NCI-H128 (cell line): ENCODE results near the gene CLIC1.

Experiments
- DNase-seq: peaks from one replicate; lab custom pipeline; 2025; ENCODE audit not compliant: unreplicated experiment; lab: John Stamatoyannopoulos, UW

The CLIC1 gene

DNA sequence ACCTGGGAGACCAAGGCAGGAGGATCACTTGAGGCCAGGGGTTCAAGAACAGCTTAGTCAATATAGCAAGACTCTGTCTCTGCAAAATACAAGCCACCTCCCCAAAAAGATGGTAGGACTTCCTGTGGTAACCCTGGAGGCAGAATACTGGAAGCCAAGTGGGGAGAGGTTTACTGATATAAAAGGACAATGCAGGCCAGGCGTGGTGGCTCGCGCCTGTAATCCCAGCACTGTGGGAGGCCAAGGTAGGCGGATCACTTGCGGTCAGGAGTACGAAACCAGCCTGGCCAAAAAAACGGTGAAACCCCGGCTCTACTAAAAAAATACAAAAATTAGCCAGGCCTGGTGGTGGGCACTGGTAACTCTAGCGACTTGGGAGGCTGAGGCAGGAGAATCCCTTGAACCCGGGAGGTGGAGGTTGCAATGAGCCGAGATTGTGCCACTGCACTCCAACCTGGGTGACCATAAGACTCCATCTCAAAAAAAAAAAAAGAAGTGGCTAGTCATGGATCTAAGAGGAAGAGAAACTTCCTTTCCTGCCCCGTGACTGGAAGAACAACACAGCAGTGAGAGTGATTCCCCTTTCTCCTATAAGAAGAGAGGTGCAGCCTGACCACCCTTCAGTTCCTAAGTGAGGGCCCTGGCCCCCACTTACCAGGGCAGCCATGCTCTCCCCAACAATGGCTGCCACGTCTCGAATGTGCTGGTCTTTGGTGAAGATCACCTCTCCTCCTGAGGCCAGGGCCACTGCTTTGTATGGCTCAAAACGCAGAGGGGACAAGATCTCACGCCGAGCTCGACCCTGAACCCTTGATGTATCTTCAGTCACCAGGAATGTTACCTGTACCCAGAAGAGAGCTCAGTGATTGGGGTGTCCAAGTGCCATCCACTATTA lies 32.3 kb upstream of the CLIC1 start:
- no peak for DNase-seq

DNA sequence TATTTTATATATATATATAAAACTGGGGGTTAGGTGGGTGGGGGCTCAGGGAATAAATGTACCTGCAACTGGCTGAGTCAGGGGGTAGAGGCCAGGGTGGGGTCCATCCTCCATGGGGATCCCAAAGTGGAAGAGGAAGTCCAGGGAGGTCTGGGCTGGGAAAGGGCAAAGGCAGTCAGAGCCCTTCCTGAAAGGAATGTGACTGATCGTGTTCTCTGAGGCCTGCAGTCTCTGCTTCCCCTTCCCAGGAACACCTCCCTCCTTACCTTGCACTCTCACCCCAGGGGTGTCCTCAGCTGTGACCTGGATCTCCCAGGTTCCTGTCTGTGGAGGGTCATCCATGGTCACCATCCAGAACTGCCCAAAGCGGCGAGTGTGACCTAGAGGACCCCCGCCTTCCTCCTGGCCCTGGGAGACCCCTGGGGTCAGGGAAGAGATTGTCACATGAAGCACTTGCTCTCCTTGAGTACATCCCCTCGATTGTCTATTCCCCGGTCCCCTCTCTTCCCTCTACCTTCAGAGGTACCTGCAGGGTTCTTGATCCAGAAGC lies 30.8 kb upstream of the CLIC1 start:
- DNase-seq: no peak

DNA sequence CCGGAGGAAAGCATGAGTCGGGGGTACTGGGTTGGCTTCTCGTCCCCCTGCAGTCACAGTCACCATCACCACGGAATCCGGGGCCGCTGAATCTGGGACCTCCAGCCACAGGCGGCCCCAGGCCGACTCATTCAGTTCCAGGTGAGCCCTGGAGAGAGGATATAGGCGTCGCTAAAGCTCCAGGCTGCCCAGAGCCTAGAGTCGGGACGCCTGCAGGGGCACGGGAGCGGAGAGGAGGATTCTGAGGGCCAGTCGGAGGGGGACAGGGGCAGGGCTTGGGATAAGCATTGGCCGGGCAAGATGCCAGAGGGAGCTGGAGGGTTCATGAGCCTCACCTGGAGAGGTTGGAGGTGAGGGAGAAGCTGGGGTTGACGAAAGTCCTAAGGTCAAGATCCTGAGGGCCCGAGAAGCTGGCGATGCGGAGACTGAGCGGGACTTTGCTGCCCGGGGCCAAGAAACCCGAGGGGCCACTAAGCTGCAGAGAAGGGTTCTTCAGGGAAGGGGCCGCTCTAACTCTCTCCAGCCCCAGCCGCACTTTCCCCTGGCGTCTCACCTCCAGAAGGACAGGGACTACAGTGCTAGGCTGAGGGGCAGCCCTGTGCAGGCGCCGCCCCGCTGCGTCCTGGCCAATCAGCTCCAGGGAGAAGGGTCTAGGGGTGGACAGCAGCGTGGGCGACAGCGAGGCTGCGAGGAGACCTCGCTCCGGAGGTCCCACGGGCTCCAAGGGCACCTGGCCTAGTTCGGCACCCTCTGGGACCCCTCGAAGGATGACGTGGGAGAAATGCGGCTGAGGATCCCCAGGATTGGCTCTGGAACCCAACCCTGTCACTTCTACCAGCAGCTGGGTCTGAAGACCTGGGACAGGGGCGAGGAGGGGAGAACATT lies 29.8 kb upstream of the CLIC1 start:
- DNase-seq: no peak

DNA sequence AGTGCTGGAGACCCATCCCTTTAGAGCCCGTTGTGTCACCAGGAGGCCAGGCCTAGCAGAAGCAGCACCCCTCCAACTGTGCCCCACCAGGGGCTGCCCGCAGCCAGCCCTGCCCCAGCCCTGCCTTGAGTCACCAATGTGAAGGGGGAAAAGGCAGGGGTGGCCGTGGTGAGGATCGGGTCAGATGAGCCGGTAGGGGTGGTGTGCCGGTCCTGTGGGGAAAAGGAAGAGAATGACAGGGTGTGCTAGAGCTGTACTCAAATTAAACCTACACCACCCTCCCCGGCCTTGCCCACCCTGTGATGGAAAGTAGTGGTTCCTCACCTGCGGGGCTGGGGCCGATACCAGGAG lies 29.2 kb upstream of the CLIC1 start:
- no peak for DNase-seq

DNA sequence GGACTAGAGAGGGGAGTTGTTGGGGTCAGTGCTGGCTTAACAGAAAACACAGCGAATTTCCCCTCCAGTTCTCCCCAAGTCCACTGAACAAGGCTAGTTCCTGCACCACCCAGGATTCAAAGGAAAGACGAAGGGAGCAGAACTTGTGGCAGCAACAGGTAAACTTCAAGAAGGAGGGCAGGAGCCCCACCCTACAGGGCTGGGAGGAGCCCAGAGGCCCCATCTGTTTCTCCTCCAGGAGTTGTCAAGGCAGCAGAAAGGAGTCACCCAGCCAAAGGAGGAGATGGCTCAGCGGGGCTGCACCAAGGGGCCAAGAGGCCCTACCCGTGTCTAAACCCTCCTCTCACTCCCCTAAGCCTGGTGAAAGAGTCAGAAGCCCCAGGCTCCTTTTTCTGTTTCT lies 27.9 kb upstream of the CLIC1 start:
- DNase-seq: no peak

DNA sequence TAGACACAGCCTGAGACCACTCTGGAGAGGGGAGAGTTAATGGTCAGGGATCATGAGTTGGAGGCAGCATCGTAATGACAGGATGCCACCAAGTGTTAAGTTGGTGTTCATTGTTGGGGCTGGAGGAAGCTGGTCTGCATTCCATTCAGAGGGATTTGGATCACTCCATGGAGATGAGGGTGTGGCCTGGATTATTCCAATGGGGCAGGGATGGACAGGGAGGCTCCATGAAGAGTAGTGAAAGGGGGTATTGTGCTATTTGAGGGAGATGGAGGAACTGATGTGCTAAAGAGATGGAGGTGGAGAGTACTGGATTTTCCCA lies 27.2 kb upstream of the CLIC1 start:
- DNase-seq: no peak

DNA sequence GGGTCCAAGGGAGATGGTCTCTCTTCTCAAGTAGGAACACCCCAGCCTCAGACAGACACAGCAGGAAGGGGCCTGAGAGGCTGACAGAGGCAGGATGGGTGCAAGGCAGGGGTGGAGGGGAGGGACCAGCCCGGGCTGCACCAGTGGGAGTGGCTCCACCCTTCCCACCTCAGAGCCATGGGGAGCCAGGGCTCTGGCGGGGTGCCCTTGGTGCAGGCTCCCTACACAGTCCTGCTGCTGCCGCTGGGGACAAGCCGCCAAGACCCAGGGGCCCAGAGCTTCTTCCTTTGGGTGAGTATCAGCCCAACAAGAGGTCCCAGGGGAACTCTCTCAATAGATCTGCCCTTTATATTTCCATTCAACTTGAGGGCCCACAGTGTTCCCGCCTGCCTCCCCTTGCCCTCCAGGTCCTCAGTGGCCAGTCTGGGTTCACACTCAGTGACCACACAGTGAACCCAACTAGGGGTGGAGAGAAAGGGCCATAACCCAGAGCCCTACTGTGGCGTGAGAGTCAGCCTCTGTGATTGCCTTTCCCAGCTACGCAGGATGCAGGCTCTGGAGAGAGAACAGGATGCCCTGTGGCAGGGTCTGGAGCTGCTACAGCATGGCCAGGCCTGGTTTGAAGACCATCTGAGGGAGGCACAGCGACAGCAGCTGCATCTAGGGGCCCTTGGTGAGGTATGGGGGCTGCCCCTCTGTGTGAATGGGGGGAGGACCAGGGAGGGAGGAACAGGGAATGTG lies 26.7 kb upstream of the CLIC1 start:
- DNase-seq: no peak

DNA sequence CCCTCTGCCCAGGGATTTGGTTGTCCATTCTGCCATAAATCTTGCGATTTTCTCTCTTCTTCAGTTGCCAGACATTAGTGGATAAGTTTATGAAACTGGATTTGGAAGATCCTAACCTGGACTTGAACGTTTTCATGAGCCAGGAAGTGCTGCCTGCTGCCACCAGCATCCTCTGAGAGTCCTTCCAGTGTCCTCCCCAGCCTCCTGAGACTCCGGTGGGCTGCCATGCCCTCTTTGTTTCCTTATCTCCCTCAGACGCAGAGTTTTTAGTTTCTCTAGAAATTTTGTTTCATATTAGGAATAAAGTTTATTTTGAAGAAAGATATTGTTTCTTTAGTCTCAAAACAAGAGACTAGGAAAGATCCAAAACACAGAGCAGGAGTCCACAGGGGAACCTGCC lies 26.0 kb upstream of the CLIC1 start, which contains the start of gene SAPCD1:
SAPCD1 (plus strand) TSS at position 301 of the 400 bp plus-strand sequence. CDS start 399 bp downstream, outside the sequence.
- DNase-seq: no peak

DNA sequence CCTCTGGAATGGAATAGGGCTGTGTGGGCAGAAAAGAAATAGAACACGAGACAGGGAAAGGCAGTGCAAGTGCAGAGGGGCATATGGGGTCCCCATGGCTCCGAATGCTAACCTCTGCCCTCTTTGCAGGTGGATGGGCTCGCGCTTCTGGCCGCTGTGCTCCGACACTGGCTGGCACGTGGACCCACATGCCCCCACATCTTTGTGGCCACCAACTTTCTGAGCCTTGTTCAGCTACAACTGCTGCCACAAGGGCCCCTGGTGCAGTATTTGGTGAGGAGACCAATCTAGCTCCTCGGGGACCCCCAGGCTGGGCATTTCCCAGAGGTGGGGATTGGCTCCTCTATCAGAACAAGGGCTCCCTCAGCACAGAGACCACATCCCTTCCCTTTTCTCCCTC lies 25.0 kb upstream of the CLIC1 start:
- no peak for DNase-seq

DNA sequence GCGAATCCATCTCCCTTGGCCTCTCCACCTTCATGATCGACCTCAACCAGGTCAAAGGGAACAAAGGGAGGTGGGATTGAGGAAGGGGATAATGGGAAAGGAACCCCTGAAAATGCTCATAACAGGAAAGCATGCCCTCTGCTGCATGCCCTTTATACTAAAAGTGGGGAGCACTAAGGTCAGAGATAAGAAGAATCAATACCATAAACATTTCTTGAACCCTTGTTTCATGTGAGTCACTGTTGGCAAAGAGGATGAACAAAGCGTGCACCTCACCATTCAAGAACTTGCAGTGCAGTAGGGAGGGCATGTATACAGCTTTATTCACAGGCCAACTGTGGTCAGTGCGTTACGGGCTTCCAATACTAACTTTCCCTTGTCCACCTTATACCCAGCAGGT lies 24.5 kb upstream of the CLIC1 start:
- no peak for DNase-seq

DNA sequence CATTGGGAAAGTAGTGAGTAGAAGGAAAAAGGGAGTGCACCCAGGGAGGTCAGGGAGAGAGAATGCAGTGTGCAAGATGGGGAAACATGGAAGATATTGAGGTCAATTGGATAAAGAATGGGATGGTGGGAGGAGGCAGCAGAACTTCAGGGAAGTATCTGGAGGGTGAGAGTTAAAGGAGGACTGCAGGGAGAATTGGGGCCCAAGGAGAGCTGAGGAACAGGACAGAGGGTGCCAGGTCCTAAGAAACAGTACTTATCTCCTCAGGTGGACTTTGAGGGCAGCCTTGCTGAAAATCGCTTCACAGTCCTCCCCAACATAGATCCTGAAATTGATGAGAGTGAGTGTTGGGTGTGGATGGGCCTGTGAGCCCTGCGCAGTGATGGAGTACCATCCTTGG lies 22.0 kb upstream of the CLIC1 start:
- no peak for DNase-seq

DNA sequence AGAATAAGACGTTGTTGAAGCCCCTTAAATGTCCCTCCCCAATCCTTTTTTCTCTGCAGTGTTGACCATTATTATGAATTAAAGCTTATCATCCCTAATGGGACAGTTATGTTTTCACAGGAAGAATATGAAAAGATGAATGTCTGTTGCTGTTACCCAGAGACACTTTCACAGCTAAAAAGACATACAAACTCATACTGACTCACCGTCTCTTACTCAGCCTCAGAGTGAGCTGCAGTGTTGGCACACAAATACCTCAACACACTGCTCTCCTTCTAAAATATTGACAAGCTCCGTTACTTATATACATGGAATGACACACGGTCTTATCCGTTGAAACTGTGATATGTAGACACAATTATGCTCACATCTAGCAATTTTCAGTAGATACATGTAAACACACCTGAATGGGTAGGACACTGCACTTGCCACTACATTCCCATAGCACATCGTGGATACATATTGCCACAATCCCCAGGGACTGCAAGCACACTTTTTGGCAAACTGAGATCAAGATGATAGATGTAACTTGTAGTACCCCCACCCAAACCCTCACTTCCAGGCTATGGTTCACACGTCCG lies 16.5 kb upstream of the CLIC1 start:
- DNase-seq: no peak

DNA sequence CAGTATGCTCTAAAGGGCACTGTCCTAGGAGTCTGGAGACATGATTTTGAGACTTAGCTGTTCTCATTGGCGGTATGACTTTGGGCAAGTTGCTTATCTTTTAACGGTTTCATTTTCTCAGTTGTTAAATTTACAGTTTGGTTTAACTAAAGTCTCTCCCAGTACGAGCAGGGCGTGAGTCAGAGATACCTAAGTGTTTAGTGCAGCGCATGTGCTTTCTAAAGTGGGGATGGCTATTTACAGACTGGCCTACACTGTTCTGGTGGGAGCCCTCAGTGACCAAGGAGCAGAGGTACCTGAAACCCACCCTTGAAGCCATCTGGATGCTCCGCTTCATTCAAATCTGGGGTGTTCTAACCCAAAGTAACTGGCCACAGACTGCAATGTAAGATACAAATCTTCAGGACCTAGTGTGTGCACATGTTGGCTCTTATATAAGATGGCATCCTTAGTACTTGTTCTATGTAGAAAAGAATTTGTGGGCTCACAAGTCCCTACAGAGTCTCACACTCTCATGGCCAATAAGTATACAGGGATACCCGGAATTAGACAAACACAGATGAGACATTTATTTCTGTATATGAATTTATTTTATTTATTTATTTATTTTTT lies 14.2 kb upstream of the CLIC1 start:
- DNase-seq: no peak

DNA sequence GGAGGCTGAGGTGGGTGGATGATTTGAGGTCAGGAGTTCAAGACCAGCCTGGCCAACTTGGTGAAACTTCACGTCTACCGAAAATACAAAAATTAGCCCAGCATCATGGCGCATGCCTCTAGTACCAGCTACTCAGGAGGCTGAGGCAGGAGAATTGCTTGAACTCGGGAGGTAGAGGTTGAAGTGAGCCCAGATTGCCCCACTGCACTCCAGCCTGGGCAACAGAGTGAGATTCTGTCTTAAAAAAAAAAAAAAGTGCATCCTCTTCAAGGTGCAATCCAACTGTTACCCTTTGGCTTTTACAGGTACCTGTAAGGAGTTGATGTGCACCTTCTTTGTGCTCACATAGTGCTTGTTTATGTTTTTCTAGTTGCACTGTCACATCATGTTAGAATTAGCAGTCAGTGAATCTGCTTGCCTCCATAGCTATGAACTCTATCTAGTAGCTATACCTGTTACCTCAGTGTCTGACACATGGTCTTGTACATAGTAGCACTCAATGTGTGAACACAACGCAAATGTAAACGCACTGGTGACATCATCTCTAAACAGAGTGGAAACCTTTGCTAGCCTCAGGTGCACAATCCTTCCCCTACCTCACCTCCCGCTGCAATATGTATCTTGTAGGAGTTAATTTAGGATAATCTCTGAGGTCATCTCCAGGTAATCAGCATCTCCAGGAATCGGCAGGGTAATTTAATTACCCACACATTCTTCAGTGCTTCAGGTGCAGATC lies 13.1 kb upstream of the CLIC1 start:
- no peak for DNase-seq

DNA sequence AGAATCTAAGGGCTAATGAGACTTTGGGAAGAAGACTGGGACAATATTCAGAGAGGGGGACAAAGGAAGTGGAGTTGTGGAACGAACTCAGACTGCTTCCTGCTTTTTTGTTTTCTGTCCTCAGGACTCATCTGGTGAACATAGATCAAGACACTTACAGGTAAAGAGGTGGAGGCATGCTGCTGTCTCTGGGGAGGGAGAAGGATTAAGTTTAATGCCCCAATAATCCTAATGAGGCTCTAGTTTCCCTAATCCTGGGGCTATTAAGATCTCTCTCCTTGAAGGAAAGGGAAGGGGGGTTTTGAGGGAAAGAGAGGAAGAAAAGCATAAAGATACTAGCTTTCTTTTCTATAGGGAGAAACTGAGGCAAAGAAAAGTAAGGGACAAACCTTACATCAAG lies 8.1 kb upstream of the CLIC1 start:
- DNase-seq: no peak

DNA sequence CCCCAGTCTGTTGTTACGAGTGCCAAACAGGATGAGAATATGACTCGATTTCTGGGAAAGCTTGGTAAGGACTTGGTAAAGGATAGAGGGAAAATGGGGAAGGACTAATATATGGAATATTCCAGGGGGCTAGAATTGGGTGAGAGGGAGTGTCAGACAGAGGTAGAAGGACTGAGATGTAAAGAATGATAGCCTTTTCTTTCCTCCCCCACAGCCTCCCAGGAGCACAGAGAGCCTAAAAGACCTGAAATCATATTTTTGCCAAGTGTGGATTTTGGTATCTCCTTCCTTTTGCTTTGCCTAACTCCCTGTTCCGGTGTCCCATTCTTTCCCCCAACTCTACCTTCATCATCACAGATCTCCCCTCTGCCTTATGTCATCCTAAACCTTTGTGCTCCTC lies 6.6 kb upstream of the CLIC1 start:
- DNase-seq: no peak

DNA sequence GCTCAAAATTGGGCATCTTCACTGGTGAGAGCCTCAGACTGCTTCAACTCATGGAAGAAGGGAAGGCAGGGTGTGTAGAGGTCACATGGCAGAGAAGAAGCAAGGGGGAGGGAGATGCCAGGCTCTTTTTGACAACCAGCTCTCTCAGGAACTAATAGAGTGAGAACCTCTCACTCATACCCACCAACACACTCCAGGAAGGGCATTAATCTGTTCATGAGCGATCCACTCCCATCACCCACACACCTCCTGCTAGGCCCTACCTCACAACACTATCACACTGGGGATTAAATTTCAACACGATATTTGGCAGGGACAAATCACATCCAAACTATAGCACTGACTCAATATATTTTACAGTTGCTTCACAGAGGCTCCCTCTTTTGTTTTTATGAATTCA lies 5.5 kb upstream of the CLIC1 start:
- no peak for DNase-seq

DNA sequence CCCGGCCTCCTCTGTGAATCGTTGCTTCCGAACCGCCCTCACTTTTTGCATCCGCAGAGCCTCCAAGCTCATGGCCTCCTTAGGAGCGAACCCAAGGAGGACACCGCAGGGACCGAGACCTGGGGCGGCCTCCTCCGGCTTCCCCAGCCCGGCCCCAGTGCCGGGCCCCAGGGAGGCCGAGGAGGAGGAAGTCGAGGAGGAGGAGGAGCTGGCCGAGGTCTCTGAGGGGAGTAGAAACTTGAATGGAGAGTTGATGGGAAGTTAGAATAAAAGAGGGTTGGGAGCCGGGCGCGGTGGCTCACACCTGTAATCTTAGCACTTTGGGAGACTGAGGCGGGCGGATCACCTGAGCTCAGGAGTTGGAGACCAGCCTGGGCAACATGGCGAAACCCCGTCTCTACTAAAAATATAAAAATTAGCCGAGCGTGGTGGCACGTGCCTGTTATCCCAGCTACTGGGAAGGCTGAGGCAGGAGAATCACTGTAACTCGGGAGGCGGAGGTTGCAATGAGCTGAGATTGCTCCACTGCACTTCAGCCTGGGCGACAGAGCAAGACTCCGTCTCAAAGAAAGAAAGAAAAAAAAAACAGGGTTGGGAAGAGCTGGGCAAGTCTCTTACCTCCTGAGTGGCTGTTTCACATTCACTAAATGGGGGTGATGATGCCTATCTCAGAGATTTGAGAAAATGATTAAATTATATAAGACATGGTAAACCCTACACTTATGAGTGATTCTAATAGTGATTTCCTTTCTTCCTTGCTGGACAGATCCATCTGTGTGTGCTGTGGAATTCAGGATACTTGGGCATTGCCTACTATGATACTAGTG lies 4.3 kb upstream of the CLIC1 start:
- no peak for DNase-seq
